Tracheal epithelial cell (primary cell): ENCODE results near the gene FAM236A. TPM values are rescaled to one million over a fixed set of nuclear protein-coding genes. Genes with fewer than 3 reads are reported as not detected.

Experiments
- total RNA-seq: library from RNA; depleted of rRNA; stranded (reverse); fragments of >200 nt; gene quantifications from 2 replicates; pipeline ENCODE4 v1.2.1, GENCODE V29; 2014

The FAM236A gene
- total RNA-seq, result not detected in 2 replicates

GRCh38 chrX:72937906-72938305, at the start of gene FAM236A:
Gene FAM236A (plus strand): TSS chrX:72938206. CDS start chrX:72938263, 57 bp downstream.

GRCh38 chrX:72912315-72912714, 25.7 kb upstream of the FAM236A start, which contains the start of gene FAM236C:
Gene FAM236C (plus strand): TSS chrX:72912615. CDS start chrX:72912715, 100 bp downstream.

GRCh38 chrX:72943819-72944169, 5.8 kb downstream of the FAM236A start, which contains the start of gene DMRTC1:
Gene DMRTC1 (minus strand): TSS chrX:72943837. CDS start chrX:72875694, 68,143 bp downstream.

Other genes with a start within 250 kb of the FAM236A start
- 12.8 and 14.9 TPM in 2 replicates for gene PHKA1, start 223.9 kb upstream of the FAM236A start, total RNA-seq
- gene DMRTC1B, start 161.3 kb upstream of the FAM236A start, total RNA-seq, result not detected in 2 replicates
- not detected in 2 replicates for gene FAM236B, start 155.5 kb upstream of the FAM236A start, total RNA-seq
- gene FAM236D, start 130.0 kb upstream of the FAM236A start, total RNA-seq, result not detected in 2 replicates
- not detected in 2 replicates for gene FAM236C, start 25.6 kb upstream of the FAM236A start, total RNA-seq
- gene DMRTC1, start 5.6 kb downstream of the FAM236A start, total RNA-seq, result not detected in 2 replicates
- not detected in 2 replicates for gene PABPC1L2B, start 64.7 kb downstream of the FAM236A start, total RNA-seq
- not detected in 2 replicates for gene PABPC1L2A, start 141.3 kb downstream of the FAM236A start, total RNA-seq